Liver (tissue), 9 donors: ENCODE measurements around the gene EIF4G3. TPM values are rescaled to one million over a fixed set of nuclear protein-coding genes. Genes with fewer than 3 reads are reported as not detected.

Experiments used
- DNase-seq: peaks from one replicate; pipeline ENCODE4 v3.0.0-alpha.2; 2017; ENCODE audit warnings: low spot score
- H3K27ac ChIP-seq, 2 donors: one replicate each; pipeline ENCODE4 v1.7.0; 2013; ENCODE audit warnings: inconsistent platforms in 2 of 2, low read length in 2 of 2, control low read depth in 1 of 2, low read depth in 1 of 2, mild to moderate bottlenecking in 1 of 2
- H3K27me3 ChIP-seq, 4 donors: one replicate each; pipeline versions ENCODE4 v1.6.1 to v1.7.0; 2013; ENCODE audit warnings: low read length in 3 of 4, inconsistent platforms in 1 of 4, mild to moderate bottlenecking in 1 of 4, moderate library complexity in 1 of 4; ENCODE audit not compliant: control insufficient read depth in 4 of 4, insufficient read depth in 4 of 4
- H3K36me3 ChIP-seq, 4 donors: one replicate each; pipeline versions ENCODE4 v1.6.1 to v1.7.0; 2013; ENCODE audit warnings: low read length in 3 of 4, mild to moderate bottlenecking in 3 of 4, low read depth in 1 of 4, moderate library complexity in 1 of 4; ENCODE audit not compliant: control insufficient read depth in 4 of 4, insufficient read depth in 3 of 4
- H3K4me1 ChIP-seq, 4 donors: one replicate each; pipeline versions ENCODE4 v1.6.1 to v1.7.0; 2013; ENCODE audit warnings: low read length in 3 of 4, mild to moderate bottlenecking in 3 of 4, moderate library complexity in 1 of 4; ENCODE audit not compliant: control insufficient read depth in 4 of 4, insufficient read depth in 4 of 4
- H3K4me3 ChIP-seq, 3 donors: one replicate each; pipeline versions ENCODE4 v1.6.1 to v1.7.0; 2013; ENCODE audit warnings: low read length in 3 of 3, control low read depth in 1 of 3, low read depth in 1 of 3, mild to moderate bottlenecking in 1 of 3
- H3K9ac ChIP-seq, 2 donors: one replicate each; pipeline ENCODE4 v1.7.0; 2013; ENCODE audit warnings: low read length in 2 of 2, mild to moderate bottlenecking in 2 of 2, moderate library complexity in 2 of 2, control low read depth in 1 of 2, low read depth in 1 of 2
- H3K9me3 ChIP-seq, 4 donors: one replicate each; pipeline versions ENCODE4 v1.6.1 to v1.7.0; 2013; ENCODE audit warnings: low read length in 3 of 4; ENCODE audit not compliant: control insufficient read depth in 4 of 4
- ATF3 ChIP-seq: IDR thresholded peaks from 2 replicates; pipeline ENCODE4 v1.6.1; 2016; ENCODE audit warnings: antibody characterized with exemption
- EGR1 ChIP-seq, 2 donors: IDR thresholded peaks; 2 replicates each; pipeline ENCODE4 v1.6.1; 2016 to 2018; ENCODE audit warnings: antibody characterized with exemption in 2 of 2, low read depth in 2 of 2
- FOXA1 ChIP-seq: IDR thresholded peaks from 2 replicates; pipeline ENCODE4 v1.6.1; 2016; ENCODE audit warnings: antibody characterized with exemption
- FOXA2 ChIP-seq: IDR thresholded peaks from 2 replicates; pipeline ENCODE4 v1.6.1; 2016; ENCODE audit warnings: antibody characterized with exemption
- GABPA ChIP-seq, 2 donors: IDR thresholded peaks in 1 of 2; conservative IDR thresholded peaks in 1 of 2; 2 replicates each; pipeline ENCODE4 v1.6.1; 2016; ENCODE audit warnings: antibody characterized with exemption in 2 of 2, mild to moderate bottlenecking in 1 of 2, moderate library complexity in 1 of 2
- HNF4A ChIP-seq, 2 donors: conservative IDR thresholded peaks; 2 replicates each; pipeline ENCODE4 v1.6.1; 2016; ENCODE audit warnings: antibody characterized with exemption in 2 of 2, mild to moderate bottlenecking in 2 of 2
- HNF4G ChIP-seq: IDR thresholded peaks from 2 replicates; pipeline ENCODE4 v1.6.1; 2016; ENCODE audit warnings: antibody characterized with exemption
- JUND ChIP-seq, 2 donors: IDR thresholded peaks; 2 replicates each; pipeline ENCODE4 v1.6.1; 2016; ENCODE audit warnings: antibody characterized with exemption in 2 of 2
- NR2F2 ChIP-seq: IDR thresholded peaks from 2 replicates; pipeline ENCODE4 v1.6.1; 2016; ENCODE audit warnings: antibody characterized with exemption
- RAD21 ChIP-seq, 2 donors: IDR thresholded peaks; 2 replicates each; pipeline ENCODE4 v1.6.1; 2016; ENCODE audit warnings: antibody characterized with exemption in 2 of 2, mild to moderate bottlenecking in 2 of 2
- REST ChIP-seq: IDR thresholded peaks from 2 replicates; pipeline ENCODE4 v1.6.1; 2016; ENCODE audit warnings: antibody characterized with exemption, mild to moderate bottlenecking
- RXRA ChIP-seq, 2 donors: IDR thresholded peaks; 2 replicates each; pipeline ENCODE4 v1.6.1; 2017 to 2018; ENCODE audit warnings: antibody characterized with exemption in 2 of 2, mild to moderate bottlenecking in 1 of 2
- SP1 ChIP-seq: IDR thresholded peaks from 2 replicates; pipeline ENCODE4 v1.6.1; 2018; ENCODE audit warnings: antibody characterized with exemption, mild to moderate bottlenecking
- TAF1 ChIP-seq: conservative IDR thresholded peaks from 2 replicates; pipeline ENCODE4 v1.6.1; 2016; ENCODE audit warnings: antibody characterized with exemption, mild to moderate bottlenecking
- YY1 ChIP-seq: IDR thresholded peaks from 2 replicates; pipeline ENCODE4 v1.6.1; 2016; ENCODE audit warnings: antibody characterized with exemption, mild to moderate bottlenecking
- WGBS: extraction: QIAGEN DNeasy Blood & Tissue Kit; methylation state at CpG from one replicate; pipeline ENCODE4 v1.1.7; 2013; 5-methylcytosine and 5-hydroxymethylcytosine counted together
- polyA plus RNA-seq, 2 donors: library from polyadenylated mRNA; stranded (reverse) in 1 of 2; unstranded in 1 of 2; fragments of 200-250 nt in 1 of 2; fragments of >200 nt in 1 of 2; fragmentation: Nextera tagmentation in 1 of 2; extraction: Ambion mirVana in 1 of 2; gene quantifications; one replicate each; pipeline versions ENCODE4 v1.2.1 to v1.2.3, GENCODE V29; 2013 to 2015
- total RNA-seq, 2 donors: library from RNA; depleted of rRNA; stranded (reverse); fragments of >200 nt; gene quantifications; one replicate each; pipeline ENCODE4 v1.2.3, GENCODE V29; 2014
- TF ChIP-seq, protein P1 (sequence below): IDR thresholded peaks from 2 replicates; pipeline ENCODE4 v1.6.1; 2016; ENCODE audit warnings: antibody characterized with exemption
- TF ChIP-seq, protein P2 (sequence below): IDR thresholded peaks from 2 replicates; pipeline ENCODE4 v1.6.1; 2016; ENCODE audit warnings: antibody characterized with exemption
- TF ChIP-seq, protein P3 (sequence below): fragments of 150-350 bp; IDR thresholded peaks from 2 replicates; pipeline ENCODE4 v1.5.1; 2017; ENCODE audit warnings: improper control_type of control experiment, low read depth, low read length; ENCODE audit not compliant: missing input control
- donor health status: healthy.
- donor health status: healthy.
- donor health status: healthy.
- donor health status: healthy.
- donor health status: healthy.

EIF4G3 gene
- total and polyA plus RNA-seq, 4 donors = 7.6 to 22.8 (median 11.7) TPM

DNA sequence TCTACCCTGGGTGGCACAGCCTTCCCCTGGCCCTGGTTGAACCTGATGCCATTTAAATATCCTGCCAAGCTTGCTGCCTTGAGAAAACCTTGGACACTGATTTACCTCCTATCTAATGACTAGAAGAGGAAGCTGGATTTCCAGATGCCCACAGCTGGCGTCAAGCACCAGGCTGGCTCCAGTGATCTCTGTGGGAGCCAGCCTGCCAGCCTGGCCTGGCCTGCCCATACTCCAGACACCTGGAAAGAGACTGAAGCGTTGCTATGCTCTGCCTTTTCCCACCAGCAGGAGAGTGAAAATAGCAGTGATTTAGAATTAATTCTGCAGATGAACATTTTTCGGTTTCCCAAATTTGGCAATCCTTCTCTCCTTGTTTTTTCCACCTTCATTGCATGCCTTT is 11.5 kb upstream of the EIF4G3 start:
- H3K27ac ChIP-seq = no peak overlapping the region
- no peaks in the 10 kb centered on the region for H3K4me1 ChIP-seq
- no peaks in the 10 kb centered on the region for H3K36me3 ChIP-seq
- H3K4me3 ChIP-seq = no peak overlapping the region
- DNase-seq = no peak
- no peak overlapping the region for H3K9ac ChIP-seq
- WGBS = 96% methylated on average over 3 of the region's 3 CpGs
- TF ChIP-seq REST = no peak
- no peaks in the 10 kb centered on the region for H3K9me3 ChIP-seq
- no peaks in the 10 kb centered on the region for H3K27me3 ChIP-seq

DNA sequence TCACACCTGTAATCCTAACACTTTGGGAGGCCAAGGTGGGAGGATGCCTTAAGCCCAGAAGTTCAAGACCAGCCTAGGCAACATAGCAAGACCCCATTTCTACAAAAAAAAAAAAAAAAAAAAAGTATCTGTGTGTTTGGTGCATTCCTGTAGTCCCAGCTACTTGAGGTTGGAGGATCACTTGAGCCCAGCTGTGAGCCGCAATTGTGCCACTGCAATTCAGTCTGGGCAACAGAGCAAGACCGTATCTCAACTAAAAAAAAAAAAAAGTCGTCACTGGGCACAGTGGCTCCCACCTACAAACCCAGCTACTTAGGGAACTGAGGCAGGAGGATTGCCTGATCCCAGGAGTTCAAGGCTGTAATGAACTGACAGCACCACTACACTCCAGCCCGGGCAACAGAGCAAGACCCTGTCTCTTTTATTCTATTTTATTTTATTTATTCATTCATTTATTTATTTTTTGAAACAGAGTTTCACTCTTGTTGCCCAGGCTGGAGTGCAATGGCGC is 8.6 kb upstream of the EIF4G3 start:
- H3K36me3 ChIP-seq = no peaks in the 10 kb centered on the region
- TF ChIP-seq YY1 (no peak), RXRA (IDR thresholded peaks at IDR 0.05) (no peak), HNF4A (conservative IDR thresholded peaks at IDR 0.05) (no peak), ATF3 (no peak), FOXA1 (no peak), EGR1 (IDR thresholded peaks at IDR 0.05; ENCODE audit: low read depth in 2 of 2) (no peak), TAF1 (no peak), FOXA2 (no peak), GABPA (IDR thresholded peaks at IDR 0.05 in 1 of 2, conservative IDR thresholded peaks at IDR 0.05 in 1 of 2) (no peak), JUND (IDR thresholded peaks at IDR 0.05) (no peak), NR2F2 (no peak), HNF4G (no peak), SP1 (no peak), RAD21 (IDR thresholded peaks at IDR 0.05) (no peak), REST (no peak)
- TF ChIP-seq, protein P1, sequence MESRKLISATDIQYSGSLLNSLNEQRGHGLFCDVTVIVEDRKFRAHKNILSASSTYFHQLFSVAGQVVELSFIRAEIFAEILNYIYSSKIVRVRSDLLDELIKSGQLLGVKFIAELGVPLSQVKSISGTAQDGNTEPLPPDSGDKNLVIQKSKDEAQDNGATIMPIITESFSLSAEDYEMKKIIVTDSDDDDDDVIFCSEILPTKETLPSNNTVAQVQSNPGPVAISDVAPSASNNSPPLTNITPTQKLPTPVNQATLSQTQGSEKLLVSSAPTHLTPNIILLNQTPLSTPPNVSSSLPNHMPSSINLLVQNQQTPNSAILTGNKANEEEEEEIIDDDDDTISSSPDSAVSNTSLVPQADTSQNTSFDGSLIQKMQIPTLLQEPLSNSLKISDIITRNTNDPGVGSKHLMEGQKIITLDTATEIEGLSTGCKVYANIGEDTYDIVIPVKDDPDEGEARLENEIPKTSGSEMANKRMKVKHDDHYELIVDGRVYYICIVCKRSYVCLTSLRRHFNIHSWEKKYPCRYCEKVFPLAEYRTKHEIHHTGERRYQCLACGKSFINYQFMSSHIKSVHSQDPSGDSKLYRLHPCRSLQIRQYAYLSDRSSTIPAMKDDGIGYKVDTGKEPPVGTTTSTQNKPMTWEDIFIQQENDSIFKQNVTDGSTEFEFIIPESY = no peak
- TF ChIP-seq, protein P2, sequence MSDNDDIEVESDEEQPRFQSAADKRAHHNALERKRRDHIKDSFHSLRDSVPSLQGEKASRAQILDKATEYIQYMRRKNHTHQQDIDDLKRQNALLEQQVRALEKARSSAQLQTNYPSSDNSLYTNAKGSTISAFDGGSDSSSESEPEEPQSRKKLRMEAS = no peak
- TF ChIP-seq, protein P3, sequence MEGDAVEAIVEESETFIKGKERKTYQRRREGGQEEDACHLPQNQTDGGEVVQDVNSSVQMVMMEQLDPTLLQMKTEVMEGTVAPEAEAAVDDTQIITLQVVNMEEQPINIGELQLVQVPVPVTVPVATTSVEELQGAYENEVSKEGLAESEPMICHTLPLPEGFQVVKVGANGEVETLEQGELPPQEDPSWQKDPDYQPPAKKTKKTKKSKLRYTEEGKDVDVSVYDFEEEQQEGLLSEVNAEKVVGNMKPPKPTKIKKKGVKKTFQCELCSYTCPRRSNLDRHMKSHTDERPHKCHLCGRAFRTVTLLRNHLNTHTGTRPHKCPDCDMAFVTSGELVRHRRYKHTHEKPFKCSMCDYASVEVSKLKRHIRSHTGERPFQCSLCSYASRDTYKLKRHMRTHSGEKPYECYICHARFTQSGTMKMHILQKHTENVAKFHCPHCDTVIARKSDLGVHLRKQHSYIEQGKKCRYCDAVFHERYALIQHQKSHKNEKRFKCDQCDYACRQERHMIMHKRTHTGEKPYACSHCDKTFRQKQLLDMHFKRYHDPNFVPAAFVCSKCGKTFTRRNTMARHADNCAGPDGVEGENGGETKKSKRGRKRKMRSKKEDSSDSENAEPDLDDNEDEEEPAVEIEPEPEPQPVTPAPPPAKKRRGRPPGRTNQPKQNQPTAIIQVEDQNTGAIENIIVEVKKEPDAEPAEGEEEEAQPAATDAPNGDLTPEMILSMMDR = no peak
- no peak for DNase-seq
- H3K4me3 ChIP-seq = no peak overlapping the region
- no peak overlapping the region for H3K27ac ChIP-seq
- 95% methylated on average over 5 of the region's 5 CpGs for WGBS
- no peaks in the 10 kb centered on the region for H3K4me1 ChIP-seq
- H3K9ac ChIP-seq = no peak overlapping the region
- no peaks in the 10 kb centered on the region for H3K9me3 ChIP-seq
- no peaks in the 10 kb centered on the region for H3K27me3 ChIP-seq
